ENCODE data around the gene CDHR2.

Gene CDHR2

DNA sequence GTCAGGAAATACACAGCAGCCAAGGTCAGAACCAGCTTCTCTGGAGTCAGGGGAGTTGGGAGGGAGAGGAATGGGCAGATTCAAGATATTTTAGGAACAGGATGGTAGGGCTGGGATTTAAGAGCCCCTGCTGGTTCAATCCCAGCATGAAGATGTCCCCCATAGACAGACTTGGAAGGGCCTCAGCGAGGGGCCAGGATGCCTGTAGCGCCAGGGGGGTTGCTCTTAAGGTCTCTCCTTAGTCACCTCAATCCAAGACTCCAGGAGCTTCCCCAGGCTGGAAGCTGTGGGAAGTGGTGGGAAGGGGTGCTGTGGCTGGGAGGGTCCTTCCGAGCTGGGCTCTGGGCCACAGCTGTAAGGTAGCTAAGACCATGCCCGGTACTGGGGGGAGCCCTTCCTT is 90.1 kb downstream of the CDHR2 start:
- DNase-seq (ENCODE audit: low read depth in 2 of 2): no peak

- DNase-seq (ENCODE audit: low read depth in 2 of 2): no peak
Measured at GRCh38 chr5:176639981-176640380, 90.8 kb downstream of the CDHR2 start.

GRCh38 chr5:176640616-176641015 is 91.5 kb downstream of the CDHR2 start:
- no peak for DNase-seq (ENCODE audit: low read depth in 2 of 2)

DNA sequence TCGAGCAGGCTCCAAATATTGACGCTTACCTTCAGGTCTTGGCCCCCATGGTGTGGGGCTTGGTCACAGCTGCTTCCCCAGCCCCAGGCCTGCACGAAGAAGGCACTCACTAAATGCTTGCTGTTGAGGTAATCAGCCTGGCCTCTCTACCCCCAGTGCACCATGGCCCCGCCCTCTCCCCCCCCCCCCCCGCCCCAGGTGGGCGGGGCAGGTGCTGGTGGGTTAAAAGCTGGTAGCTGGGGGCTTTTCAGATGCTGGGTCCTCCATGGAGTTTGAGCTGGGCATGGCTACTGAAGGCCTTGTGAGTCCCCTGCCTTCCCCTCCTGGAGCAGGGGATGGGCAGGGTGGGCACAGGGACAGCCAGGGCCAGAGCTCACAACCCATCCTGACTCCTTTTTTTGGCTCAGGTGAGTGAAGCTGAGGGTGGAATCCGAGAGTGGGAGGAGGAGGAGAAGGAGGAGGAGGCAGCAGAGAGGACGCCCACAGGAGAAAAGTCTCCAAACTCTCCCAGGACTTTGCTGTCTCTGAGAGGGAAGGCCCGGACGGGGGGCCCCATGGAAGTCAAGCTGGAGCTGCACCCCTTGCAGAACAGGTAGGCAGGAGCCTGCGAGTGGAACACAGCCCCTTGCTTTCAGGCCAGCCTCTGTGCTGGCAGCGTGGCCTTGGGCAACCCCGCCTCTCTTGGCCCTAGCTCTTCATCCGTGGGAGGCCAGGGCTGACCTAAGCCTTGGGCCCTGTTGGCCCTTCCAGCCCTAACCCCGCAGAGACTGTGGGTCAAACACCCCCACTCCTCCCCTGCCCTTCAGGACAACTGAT is 93.7 kb downstream of the CDHR2 start:
- no peak for DNase-seq (ENCODE audit: low read depth in 2 of 2)

DNA sequence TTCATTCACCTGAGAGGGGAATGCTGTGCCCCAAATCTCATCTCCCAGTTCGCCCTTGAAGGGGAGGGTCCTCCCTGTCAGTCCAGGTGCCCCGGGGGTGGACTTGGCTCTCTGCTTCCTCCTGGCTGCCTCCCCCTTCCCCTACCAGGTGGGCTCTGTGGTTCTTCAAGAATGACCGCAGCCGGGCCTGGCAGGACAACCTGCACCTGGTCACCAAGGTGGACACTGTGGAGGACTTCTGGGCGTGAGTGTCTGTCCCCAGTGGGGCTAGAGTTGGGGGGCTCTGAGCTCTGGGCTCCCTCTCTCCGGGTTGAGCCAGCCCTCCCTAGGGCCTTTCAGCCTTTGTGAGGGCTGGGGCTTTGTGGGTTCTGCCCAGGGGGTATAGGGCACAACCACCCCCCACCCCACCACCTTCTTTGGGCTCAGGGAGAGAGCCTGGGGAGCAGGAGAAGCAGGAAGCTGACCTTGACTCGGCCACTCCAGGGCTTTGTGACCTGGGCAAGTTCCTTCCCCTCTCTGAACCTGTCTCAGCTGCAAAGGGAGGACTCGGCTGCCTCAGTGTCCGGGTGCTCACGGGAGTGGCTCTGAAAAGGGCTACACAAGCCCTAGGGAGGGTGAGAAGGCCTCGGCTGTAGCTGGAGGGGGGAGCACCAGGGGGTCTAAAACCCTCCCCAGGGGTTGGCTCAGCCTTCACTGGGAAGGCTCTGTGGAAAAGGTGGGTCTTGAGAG is 94.5 kb downstream of the CDHR2 start:
- no peak for DNase-seq (ENCODE audit: low read depth in 2 of 2)

DNA sequence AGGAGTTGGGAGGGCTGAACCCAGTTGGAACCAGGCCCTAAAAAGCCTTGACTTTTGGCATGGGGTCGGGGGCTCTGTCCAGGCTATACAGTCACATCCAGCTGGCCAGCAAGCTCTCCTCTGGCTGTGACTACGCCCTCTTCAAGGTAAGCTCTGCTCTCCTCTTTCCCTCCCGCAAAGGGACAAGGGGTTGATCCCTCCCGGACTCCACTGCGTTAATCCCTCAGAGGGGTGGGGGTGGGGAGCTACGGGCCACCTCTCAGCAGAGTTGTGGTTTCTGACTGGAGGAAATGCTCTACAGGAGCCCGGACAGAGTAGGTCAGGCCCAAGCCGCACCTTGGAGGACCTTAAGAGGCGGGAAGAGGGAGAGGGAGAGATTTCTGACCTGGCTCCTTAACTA is 95.2 kb downstream of the CDHR2 start:
- DNase-seq (ENCODE audit: low read depth in 2 of 2): no peak

- DNase-seq (ENCODE audit: low read depth in 2 of 2): no peak
Measured at GRCh38 chr5:176644878-176645670, 95.9 kb downstream of the CDHR2 start.
